Ishikawa (cell line): ENCODE results near the gene PSMD13.

Source experiments
- CEBPB ChIP-seq: IDR thresholded peaks from 2 replicates; pipeline ENCODE4 v1.6.1; 2012
- CREB1 ChIP-seq: IDR thresholded peaks from 2 replicates; pipeline ENCODE4 v1.6.1; 2012; ENCODE audit warnings: low read depth
- EGR1 ChIP-seq: IDR thresholded peaks from 2 replicates; pipeline ENCODE4 v1.6.1; 2012
- EP300 ChIP-seq: IDR thresholded peaks from 2 replicates; pipeline ENCODE4 v1.6.1; 2012; ENCODE audit warnings: borderline replicate concordance
- FOXM1 ChIP-seq: IDR thresholded peaks from 2 replicates; pipeline ENCODE4 v1.6.1; 2012; ENCODE audit warnings: low read depth, borderline replicate concordance
- NFIC ChIP-seq: IDR thresholded peaks from 2 replicates; pipeline ENCODE4 v1.6.1; 2012
- RAD21 ChIP-seq: IDR thresholded peaks from 2 replicates; pipeline ENCODE4 v1.6.1; 2012; ENCODE audit warnings: low read depth
- TAF1 ChIP-seq: IDR thresholded peaks from 2 replicates; pipeline ENCODE4 v1.6.1; 2012; ENCODE audit warnings: low read depth, mild to moderate bottlenecking
- TCF12 ChIP-seq: IDR thresholded peaks from 2 replicates; pipeline ENCODE4 v1.6.1; 2012; ENCODE audit warnings: low read depth
- TEAD4 ChIP-seq: IDR thresholded peaks from 2 replicates; pipeline ENCODE4 v1.6.1; 2012
- YY1 ChIP-seq: IDR thresholded peaks from 2 replicates; pipeline ENCODE4 v1.6.1; 2012; ENCODE audit warnings: low read depth
- ZBTB7A ChIP-seq: IDR thresholded peaks from 2 replicates; pipeline ENCODE4 v1.6.1; 2012; ENCODE audit warnings: low read depth
- TF ChIP-seq, protein P1 (sequence below): IDR thresholded peaks from 2 replicates; pipeline ENCODE4 v1.6.1; 2012; ENCODE audit warnings: low read depth, mild to moderate bottlenecking
- TF ChIP-seq, protein P2 (sequence below): IDR thresholded peaks from 2 replicates; pipeline ENCODE4 v1.6.1; 2012
- TF ChIP-seq, protein P3 (sequence below): IDR thresholded peaks from 2 replicates; pipeline ENCODE4 v1.6.1; 2012

PSMD13 gene

DNA sequence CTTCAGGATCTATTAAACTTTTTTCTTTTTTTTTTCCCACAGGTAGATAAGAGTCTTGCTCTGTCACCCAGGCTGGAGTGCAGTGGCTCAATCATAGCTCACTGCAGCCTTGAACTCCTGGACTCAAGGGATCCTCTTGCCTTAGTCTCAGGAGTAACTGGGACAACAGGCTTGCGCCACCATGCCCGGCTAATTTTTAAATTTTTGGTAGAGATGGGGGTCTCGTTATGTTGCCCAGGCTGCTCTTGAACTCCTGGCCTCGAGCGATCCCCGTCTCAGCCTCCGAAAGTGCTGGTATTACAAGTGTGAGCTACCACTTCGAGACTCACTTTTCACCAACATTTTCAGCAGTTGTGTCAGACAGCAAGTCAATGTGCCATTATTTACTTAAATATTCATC lies 1.6 kb upstream of the PSMD13 start:
- TF ChIP-seq EGR1 (no peak), RAD21 (no peak), EP300 (no peak), CREB1 (no peak), CEBPB (no peak), TEAD4 (no peak), YY1 (no peak), ZBTB7A (no peak), TAF1 (no peak)
- TF ChIP-seq, protein P1, sequence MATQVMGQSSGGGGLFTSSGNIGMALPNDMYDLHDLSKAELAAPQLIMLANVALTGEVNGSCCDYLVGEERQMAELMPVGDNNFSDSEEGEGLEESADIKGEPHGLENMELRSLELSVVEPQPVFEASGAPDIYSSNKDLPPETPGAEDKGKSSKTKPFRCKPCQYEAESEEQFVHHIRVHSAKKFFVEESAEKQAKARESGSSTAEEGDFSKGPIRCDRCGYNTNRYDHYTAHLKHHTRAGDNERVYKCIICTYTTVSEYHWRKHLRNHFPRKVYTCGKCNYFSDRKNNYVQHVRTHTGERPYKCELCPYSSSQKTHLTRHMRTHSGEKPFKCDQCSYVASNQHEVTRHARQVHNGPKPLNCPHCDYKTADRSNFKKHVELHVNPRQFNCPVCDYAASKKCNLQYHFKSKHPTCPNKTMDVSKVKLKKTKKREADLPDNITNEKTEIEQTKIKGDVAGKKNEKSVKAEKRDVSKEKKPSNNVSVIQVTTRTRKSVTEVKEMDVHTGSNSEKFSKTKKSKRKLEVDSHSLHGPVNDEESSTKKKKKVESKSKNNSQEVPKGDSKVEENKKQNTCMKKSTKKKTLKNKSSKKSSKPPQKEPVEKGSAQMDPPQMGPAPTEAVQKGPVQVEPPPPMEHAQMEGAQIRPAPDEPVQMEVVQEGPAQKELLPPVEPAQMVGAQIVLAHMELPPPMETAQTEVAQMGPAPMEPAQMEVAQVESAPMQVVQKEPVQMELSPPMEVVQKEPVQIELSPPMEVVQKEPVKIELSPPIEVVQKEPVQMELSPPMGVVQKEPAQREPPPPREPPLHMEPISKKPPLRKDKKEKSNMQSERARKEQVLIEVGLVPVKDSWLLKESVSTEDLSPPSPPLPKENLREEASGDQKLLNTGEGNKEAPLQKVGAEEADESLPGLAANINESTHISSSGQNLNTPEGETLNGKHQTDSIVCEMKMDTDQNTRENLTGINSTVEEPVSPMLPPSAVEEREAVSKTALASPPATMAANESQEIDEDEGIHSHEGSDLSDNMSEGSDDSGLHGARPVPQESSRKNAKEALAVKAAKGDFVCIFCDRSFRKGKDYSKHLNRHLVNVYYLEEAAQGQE = no peak
- TF ChIP-seq, protein P2, sequence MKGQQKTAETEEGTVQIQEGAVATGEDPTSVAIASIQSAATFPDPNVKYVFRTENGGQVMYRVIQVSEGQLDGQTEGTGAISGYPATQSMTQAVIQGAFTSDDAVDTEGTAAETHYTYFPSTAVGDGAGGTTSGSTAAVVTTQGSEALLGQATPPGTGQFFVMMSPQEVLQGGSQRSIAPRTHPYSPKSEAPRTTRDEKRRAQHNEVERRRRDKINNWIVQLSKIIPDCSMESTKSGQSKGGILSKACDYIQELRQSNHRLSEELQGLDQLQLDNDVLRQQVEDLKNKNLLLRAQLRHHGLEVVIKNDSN = no peak
- TF ChIP-seq, protein P3, sequence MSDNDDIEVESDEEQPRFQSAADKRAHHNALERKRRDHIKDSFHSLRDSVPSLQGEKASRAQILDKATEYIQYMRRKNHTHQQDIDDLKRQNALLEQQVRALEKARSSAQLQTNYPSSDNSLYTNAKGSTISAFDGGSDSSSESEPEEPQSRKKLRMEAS = no peak

DNA sequence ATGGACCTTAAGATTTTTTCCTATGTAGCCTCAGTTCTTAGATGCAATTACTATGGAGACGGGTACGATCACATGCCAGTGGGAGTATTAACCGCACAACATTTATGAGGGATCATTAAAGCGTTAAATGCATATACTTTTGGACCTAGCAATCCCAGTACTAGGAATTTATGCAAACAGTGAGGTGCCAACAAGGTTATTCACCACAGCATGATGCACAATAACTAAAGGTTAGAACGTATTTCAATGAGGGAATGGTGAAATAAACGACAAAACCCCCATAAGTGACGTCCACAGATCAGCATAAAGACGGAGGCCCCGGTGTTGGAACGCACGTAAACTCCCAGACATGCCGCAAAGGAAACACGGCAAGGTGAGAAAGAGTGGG lies 1.2 kb upstream of the PSMD13 start:
- TF ChIP-seq, protein P1 = no peak
- no peak for TF ChIP-seq NFIC
- TF ChIP-seq CREB1 = no peak
- TF ChIP-seq CEBPB = no peak
- TF ChIP-seq YY1 = no peak

DNA sequence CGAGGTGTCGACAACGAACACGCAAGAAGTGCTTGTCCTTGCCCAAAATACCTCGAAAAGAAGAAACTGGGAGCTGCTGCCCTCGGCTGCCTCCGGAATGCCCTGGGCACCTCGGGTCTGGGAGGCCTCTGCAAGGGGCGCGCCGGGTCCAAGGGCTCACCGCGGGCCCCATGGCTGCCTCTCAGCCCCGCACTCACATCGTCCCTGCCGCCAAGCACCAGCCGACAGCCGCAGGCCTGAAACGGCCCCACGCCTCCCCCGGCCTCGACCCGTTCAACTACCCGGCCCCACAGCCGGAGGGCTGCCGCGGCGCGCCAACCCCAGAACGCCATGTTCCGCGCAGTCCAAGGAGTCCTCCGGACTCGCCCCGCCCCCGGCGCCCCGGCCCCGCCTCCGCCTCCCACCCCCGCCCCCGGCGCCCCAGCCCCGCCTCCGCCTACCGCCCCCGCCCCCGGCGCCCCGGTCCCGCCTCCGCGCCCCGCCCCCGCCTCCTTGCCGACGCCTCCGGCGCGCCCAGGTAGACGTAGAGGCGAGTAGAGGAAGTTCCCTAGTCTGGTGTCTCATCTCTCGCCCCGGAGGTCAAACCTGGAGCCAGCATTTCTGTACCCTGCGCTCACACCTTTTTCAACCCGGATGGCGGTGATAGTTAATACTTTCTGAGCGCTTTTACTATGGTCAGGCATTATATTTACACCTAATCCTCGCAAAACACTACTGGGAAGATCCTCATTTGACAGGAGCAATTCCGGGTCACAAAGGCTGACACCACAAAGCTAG lies 591 bp upstream of the PSMD13 start, which contains the start of gene SIRT3:
SIRT3 (minus strand) TSS at position 346 of the 777 bp plus-strand sequence; CDS start at position 332, 14 bp downstream.
- TF ChIP-seq TAF1 (peak; percentile 89), TCF12 (no peak), YY1 (peak; percentile 87), NFIC (no peak), TEAD4 (0 out of 2 replicates have a peak, but pooled peaks have one; percentile 35), ZBTB7A (no peak), CEBPB (no peak), EGR1 (peak; percentile 87), FOXM1 (no peak), CREB1 (peak; percentile 44; the same call in 1 of the 2 replicates)
- TF ChIP-seq, protein P3 = peak; percentile 71
- TF ChIP-seq, protein P1 = no peak
- TF ChIP-seq, protein P2 = no peak

DNA sequence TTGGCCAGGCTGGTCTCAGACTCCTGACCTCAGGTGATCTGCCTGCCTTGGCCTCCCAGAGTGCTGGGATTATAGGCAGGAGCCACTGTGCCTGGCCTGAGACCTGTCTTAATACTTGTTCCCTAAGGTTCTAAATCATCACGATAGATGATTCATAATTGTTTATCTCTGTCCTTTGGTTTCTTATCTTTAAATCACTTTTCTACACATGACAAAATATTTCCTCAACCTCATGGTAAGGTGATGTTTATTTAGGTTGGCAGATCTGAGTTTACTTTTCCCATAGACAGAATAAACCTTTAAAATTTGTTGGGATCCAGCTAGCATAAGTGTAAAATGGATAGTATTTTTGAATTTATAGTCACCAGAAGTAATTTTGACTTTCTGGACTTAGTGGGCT lies 3.5 kb downstream of the PSMD13 start:
- no peak for TF ChIP-seq YY1
- TF ChIP-seq, protein P2 = no peak
- no peak for TF ChIP-seq RAD21
- no peak for TF ChIP-seq FOXM1
- TF ChIP-seq, protein P1 = no peak
- no peak for TF ChIP-seq TCF12
- TF ChIP-seq EP300 = no peak
- no peak for TF ChIP-seq TEAD4
- TF ChIP-seq, protein P3 = no peak
- TF ChIP-seq EGR1 = no peak
- TF ChIP-seq CREB1 = no peak
- no peak for TF ChIP-seq CEBPB
- no peak for TF ChIP-seq TAF1
- TF ChIP-seq ZBTB7A = no peak
- no peak for TF ChIP-seq NFIC
